Measurements from ENCODE around the gene DSC2. TPM values are rescaled to one million over a fixed set of nuclear protein-coding genes. Genes with fewer than 3 reads are reported as not detected.

DSC2 gene
- total and polyA plus RNA-seq, 2 of the 8 experiments (the other 6 are each of a cell fraction or from before 2014, with no cell fraction given): 4.6 to 39.7 TPM

DNA sequence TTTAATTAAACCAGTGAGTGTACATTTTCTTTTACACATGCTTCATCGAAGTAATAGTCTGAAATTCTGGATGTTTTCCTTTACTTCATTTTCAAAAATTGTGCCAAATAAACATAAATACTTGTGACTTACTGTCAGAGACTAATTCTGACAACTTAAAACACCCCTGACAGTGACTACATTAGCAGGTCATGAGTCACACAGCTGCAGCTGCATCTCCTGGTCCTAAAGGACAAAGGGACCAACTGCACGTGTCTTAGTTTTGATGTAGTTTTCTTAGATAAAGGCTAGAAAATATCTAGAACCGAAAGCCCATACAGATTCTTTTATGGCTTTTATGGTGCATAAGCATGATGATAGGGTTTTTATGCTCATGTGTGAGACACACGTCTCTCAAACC lies 30.0 kb downstream of the DSC2 start:
- Histone ChIP-seq H3K23me2 (ENCODE audit: low read depth, low read length) (no peaks in the 10 kb centered on the region; the same call in 1 of the 2 replicates), H3K18ac (ENCODE audit: extremely low read depth, low read length) (no peak overlapping the region), H2AK5ac (ENCODE audit: low read depth, low read length) (no peak overlapping the region), H2BK120ac (replicated peaks; ENCODE audit: low read depth, low read length) (no peak overlapping the region), H3K36me3 (ENCODE audit: control insufficient read depth in 2 of 4, insufficient read depth in 4 of 4, low read length in 3 of 4) (peaks cover 2 to 59% (median 18%) of the 10 kb centered on the region in 4 experiments; a peak in 5 of 8 replicates), H2BK20ac (ENCODE audit: low read length) (no peak overlapping the region), H3K4me3 (ENCODE audit: extremely low read depth in 1 of 4, insufficient read depth in 2 of 4, low read depth in 3 of 4, low read length in 4 of 4) (no peak overlapping the region), H3K23ac (ENCODE audit: insufficient read length) (no peak overlapping the region), H2BK12ac (ENCODE audit: low read depth, low read length) (no peak overlapping the region), H3K27ac (ENCODE audit: low read depth, low read length) (no peak overlapping the region), H2BK5ac (ENCODE audit: low read depth, low read length) (no peak overlapping the region), H3K9ac (replicated peaks in 1 of 4; ENCODE audit: extremely low read depth in 1 of 4, low read depth in 3 of 4, low read length in 3 of 4) (no peak overlapping the region), H4K20me1 (replicated peaks in 1 of 2; ENCODE audit: control insufficient read depth in 1 of 2, insufficient read depth in 2 of 2, low read length in 2 of 2) (no peaks in the 10 kb centered on the region), H3K79me1 (ENCODE audit: low read depth, low read length) (no peaks in the 10 kb centered on the region), H2AFZ (ENCODE audit: low read length) (no peak overlapping the region), H4K8ac (ENCODE audit: extremely low read depth, insufficient read depth, low read length) (no peak overlapping the region), H3K9me3 (ENCODE audit: insufficient read depth in 2 of 2, low read depth in 1 of 2, low read length in 1 of 2) (no peaks in the 10 kb centered on the region), H3K14ac (ENCODE audit: insufficient read length) (no peak overlapping the region), H4K91ac (replicated peaks; ENCODE audit: insufficient read length, low read length) (no peak overlapping the region), H3K4me2 (ENCODE audit: insufficient read depth in 1 of 2, low read depth in 2 of 2, low read length in 2 of 2) (no peak overlapping the region), H3K4ac (replicated peaks; ENCODE audit: insufficient read length, low read depth, low read length) (no peak overlapping the region), H3K56ac (replicated peaks; ENCODE audit: insufficient read length, low read depth, low read length) (no peak overlapping the region), H3K79me2 (ENCODE audit: control insufficient read depth in 1 of 2, insufficient read depth in 2 of 2, low read length in 2 of 2) (no peaks in the 10 kb centered on the region), H3K4me1 (replicated peaks in 1 of 4; ENCODE audit: control insufficient read depth in 3 of 4, insufficient read depth in 4 of 4, low read length in 3 of 4) (no peaks in the 10 kb centered on the region), H4K5ac (ENCODE audit: insufficient read length, low read depth, low read length) (no peak overlapping the region), H3K27me3 (replicated peaks in 1 of 4; ENCODE audit: control insufficient read depth in 3 of 4, extremely low read depth in 1 of 4, insufficient read depth in 3 of 4, low read length in 3 of 4) (no peaks in the 10 kb centered on the region), H2BK15ac (ENCODE audit: low read length) (no peak overlapping the region)
- WGBS, 2 experiments (ENCODE audit: extremely low coverage in 1 of 2, insufficient coverage in 1 of 2, insufficient read length in 1 of 2, insufficient replicate concordance in 2 of 2, low coverage in 1 of 2, low lambda C conversion rate in 2 of 2, missing lambda C conversion rate in 1 of 2): 94% methylated on average over 4 of the region's 4 CpGs; no CpG with 5 or more reads in 1 of the 2 experiments
- POLR2A ChIA-PET (ENCODE audit: partially characterized antibody): no interaction called here
- DNase-seq (ENCODE audit: low read depth in 1 of 2, low spot score in 2 of 2) (no peak), FAIRE-seq (no peak)
- CTCF ChIA-PET (ENCODE audit: partially characterized antibody): no interaction called here
- no peak for TF ChIP-seq ZNF274 (IDR thresholded peaks at IDR 0.05; ENCODE audit: borderline replicate concordance, extremely low read depth, low read length)

All from H1 (cell line).